HL-60/S4 treated with retinoic acid at 250 ng/mL for 4 days and 3 days (cell line): ENCODE data around the gene HEXD.

Source experiments
- in situ Hi-C: fragments of 300-500 bp; cut with MboI; formaldehyde crosslinking; loops from 2 replicates; pipeline ENCODE4 v1.7.0; 2022; ENCODE audit warnings: low sequenced_read_pairs

Gene HEXD

DNA sequence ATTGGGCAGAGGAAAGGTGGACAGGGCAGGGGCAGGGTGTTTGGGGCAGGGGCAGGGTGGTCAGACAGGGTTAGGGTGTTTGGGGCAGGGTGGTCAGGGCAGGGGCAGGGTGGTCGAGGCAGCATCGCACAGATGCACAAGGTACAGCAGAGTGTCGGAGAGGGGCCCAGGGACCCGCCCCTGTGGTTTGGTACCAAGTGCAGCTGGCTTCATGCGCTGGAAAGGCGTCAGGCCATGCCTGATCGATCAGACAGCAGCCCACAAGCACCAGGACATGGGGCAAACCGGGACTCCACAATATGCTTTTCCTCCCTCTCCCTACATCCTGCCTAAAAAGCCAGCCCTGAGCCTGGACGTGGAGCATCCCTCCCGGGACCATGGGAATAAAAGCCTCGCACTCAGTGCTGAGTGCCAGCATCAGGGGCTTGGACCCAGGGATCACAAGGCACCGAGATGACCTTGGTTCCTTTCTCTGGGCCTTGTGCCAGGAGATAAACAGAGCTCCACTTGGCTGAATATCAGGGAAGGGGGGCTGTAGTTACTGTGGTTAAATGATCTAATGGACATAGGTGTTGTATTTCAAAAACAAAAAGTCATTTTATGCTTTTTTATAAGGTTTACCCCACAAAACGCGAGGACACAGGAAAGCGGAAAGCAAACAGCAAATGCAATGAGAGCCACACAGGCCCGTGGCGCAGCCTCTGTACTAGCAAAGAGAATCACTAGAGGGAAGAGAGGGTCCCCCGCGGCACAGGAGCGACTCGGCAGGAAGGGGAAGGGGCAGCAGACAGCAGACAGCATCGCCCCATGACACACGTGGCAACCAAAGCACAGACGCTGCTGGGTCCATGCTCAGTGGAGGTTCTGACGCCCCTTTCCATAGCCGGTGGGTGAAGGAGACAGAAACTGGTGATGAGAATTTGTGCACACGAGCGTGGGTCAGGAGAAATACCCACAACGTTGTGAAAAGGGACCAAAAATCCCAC lies 5.3 kb upstream of the HEXD start:
- in situ Hi-C loops = no loop called here

DNA sequence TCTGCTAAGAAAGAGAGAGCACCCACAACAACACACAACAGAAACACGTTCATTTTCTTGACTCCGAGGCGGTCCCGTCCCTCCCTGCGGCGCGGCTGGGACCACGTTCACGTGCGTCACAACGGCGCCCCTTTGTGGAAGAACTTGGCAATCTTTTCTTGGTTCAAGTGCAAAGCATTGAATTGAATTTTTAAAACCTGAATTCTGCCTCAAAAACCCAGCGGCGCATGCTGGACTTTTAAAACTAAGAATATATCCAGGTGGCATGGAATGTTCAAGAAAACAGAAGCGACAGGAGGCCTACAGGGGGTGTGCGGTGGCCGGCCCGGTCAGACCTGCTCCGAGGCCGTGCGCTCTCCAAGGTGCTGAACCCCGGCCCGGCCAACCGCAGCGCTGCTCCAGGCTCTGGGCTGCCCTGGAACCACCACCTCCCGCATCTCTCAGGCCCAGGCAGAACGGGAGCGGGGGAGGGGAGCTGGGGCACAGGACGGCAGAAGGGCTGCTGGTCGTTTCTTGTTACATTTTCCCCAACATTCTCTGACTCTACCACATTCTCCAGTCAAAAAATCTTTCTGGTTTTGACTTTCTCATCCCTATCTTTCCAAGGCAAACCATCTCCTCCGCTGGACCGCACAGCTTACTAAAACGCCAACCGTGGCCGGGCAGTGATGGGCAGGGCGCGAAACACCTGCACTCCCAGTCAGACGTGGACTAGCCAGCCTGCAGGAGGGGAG lies 3.4 kb upstream of the HEXD start:
- in situ Hi-C loops = no loop called here

DNA sequence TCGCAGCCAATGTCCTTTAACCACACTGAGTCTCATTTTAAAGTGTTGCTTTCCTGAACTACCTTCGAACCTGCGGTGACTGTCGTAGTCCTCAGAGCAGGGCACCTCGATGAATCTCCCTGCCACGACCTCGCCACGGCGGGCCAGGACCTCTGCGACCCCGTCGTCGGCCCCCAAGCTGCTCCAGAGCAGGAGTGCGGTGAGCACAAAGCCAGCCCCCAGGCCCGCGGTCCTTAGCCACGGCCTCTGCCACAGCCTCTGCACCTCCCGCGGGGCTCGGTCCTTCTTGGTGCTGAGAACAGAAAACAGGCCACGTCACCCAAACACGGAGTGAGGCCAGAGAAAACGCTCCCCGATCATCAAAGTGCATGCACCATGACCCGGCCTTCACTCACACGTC lies 2.8 kb upstream of the HEXD start:
- in situ Hi-C loops = no loop called here

DNA sequence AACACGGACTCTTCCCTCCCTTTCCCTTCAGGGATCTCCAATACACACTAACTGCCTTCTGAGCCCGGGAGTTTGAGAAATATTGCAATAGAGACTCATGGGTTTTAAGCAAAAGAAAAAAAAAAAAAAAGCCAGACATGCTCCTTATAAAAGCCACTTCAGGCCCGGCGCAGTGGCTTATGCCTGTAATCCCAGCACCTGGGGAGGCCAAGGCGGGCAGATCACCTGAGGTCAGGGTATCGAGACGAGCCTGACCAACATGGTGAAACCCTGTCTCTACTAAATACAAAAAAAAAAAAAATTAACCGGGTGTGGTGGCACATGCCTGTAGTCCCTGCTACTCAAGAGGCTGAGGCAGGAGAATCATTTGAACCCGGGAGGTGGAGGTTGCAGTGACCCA lies 2.4 kb upstream of the HEXD start:
- in situ Hi-C loops = no loop called here

DNA sequence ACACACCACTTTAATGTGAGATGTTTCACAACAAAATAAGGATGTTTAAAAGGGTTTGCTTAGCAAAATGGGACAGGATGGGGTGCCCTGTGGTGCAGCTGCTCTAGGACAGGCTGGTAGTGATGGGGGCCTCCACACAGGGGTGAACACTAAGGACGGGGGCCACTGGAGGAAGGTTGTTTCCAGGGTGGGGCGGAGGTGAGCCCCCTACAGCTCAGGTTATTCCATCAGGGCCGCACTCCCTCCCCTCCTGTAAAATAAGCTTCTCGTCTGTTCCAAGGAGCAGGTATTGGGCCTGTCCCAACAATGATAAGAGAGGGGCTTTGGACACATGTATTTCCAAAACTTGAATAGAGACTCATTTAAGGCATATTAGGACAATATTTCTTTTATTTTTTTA lies 1.9 kb upstream of the HEXD start:
- in situ Hi-C loops = no loop called here

GRCh38 chr17:82416771-82417170 lies 1.4 kb upstream of the HEXD start:
- in situ Hi-C loops = no loop called here

GRCh38 chr17:82419540-82419939 lies 1.4 kb downstream of the HEXD start:
- in situ Hi-C loops = no loop called here

GRCh38 chr17:82424001-82424862 lies 6.1 kb downstream of the HEXD start:
- in situ Hi-C loops = no loop called here

DNA sequence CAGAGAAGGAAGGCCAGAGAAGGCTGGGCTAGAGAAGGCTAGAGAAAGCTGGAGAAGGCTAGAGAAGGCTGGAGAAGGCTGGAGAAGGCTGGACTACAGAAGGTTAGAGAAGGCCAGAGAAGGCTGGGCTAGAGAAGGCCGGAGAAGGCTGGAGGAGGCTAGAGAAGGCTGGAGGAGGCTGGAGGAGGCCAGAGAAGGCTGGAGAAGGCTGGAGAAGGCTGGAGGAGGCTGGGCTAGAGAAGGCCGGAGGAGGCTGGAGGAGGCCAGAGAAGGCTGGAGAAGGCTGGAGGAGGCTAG lies 6.7 kb downstream of the HEXD start:
- in situ Hi-C loops = loop anchor here (25.0 kb wide), 1 partner anchor 112 kb away; no protein-coding TSS in a partner anchor

DNA sequence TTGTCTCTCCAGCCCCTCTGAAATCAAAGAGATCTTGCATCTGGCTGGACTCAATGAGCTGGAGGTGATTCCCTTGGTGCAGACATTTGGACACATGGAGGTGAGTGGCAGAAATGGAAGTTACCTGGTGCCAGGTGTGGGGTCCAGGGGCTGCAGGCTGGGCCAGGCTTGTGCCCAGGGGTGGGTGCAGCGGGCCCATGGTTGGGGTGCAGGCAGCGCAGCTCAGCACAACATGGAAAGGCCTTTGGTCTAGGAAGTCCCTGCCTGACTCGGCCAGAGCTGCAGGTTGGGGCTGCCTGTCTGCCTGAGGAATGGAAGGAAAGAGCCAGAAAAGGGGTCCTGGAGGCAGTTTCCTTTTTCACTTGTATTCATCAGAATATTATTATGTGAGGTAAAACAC lies 10.4 kb downstream of the HEXD start:
- in situ Hi-C loops = loop anchor here (25.0 kb wide), 1 partner anchor 109 kb away; no protein-coding TSS in a partner anchor

DNA sequence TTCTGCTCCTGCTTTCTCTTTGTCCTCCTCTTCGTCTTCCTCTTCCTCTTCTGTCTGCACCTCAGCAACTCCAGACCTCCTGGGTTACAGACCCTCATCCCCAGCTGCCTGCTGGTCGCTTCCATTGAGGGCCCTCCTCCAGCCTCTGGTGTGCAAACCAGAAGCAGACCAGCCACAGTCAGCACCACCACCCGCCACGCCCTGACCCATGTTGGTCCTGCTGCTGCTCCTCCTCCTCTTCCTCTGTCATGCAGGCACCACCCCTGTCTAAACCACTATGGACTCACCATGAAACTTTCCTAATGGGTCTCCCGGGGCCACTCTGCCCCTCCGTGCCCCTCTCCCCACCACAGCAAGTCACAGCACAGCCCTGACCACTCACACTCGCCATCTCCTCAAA lies 11.7 kb downstream of the HEXD start:
- in situ Hi-C loops = loop anchor here (25.0 kb wide), 1 partner anchor 107 kb away; no protein-coding TSS in a partner anchor

- in situ Hi-C loops = loop anchor here (25.0 kb wide), 1 partner anchor 105 kb away; no protein-coding TSS in a partner anchor
Observed at GRCh38 chr17:82432017-82432416, 13.9 kb downstream of the HEXD start.

- in situ Hi-C loops = loop anchor here (25.0 kb wide), 1 partner anchor 104 kb away; no protein-coding TSS in a partner anchor
Observed at GRCh38 chr17:82433560-82434215, 15.5 kb downstream of the HEXD start.

DNA sequence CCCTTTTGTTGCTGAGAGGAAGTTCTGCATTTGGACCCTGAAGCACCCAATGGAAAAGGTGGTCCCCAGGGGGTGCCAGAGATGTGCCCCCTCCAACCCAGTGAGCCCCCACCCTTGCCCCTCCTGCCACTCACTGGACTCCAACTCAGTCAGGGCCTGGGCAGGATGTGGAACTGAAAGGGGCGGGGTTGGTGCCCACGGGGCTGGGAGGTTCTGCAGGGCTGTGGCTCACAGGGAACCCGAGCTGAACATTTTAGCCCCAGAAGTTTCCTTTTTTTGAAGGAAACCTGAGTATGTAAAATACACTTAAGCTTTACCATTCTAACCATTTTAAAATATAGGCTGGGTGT lies 16.0 kb downstream of the HEXD start:
- in situ Hi-C loops = loop anchor here (25.0 kb wide), 1 partner anchor 103 kb away; no protein-coding TSS in a partner anchor

GRCh38 chr17:82435103-82435502 lies 17.0 kb downstream of the HEXD start:
- in situ Hi-C loops = loop anchor here (25.0 kb wide), 1 partner anchor 102 kb away; no protein-coding TSS in a partner anchor

- in situ Hi-C loops = loop anchor here (25.0 kb wide), 1 partner anchor 101 kb away; no protein-coding TSS in a partner anchor
Observed at GRCh38 chr17:82435601-82436583, 17.7 kb downstream of the HEXD start.

GRCh38 chr17:82436601-82437324 lies 18.6 kb downstream of the HEXD start:
- in situ Hi-C loops = loop anchor here (25.0 kb wide), 1 partner anchor 101 kb away; no protein-coding TSS in a partner anchor

- in situ Hi-C loops = loop anchor here (25.0 kb wide), 1 partner anchor 100 kb away; no protein-coding TSS in a partner anchor
Observed at GRCh38 chr17:82437325-82437668, 19.1 kb downstream of the HEXD start.
